ENCODE data around the gene HOXB6.

HOXB6 gene

GRCh38 chr17:48634493-48635208 is 29.9 kb upstream of the HOXB6 start:
- DNase-seq (ENCODE audit: low spot score) = no peak

- DNase-seq (ENCODE audit: low spot score) = no peak
These were observed 28.5 kb upstream of the HOXB6 start for GRCh38 chr17:48633266-48633677.

GRCh38 chr17:48632579-48633265 is 27.9 kb upstream of the HOXB6 start:
- no peak for DNase-seq (ENCODE audit: low spot score)

GRCh38 chr17:48631693-48632578 is 27.1 kb upstream of the HOXB6 start:
- DNase-seq (ENCODE audit: low spot score) = no peak

- no peak for DNase-seq (ENCODE audit: low spot score)
These were observed 26.3 kb upstream of the HOXB6 start for GRCh38 chr17:48630925-48631692.

- no peak for DNase-seq (ENCODE audit: low spot score)
These were observed 25.5 kb upstream of the HOXB6 start for GRCh38 chr17:48630009-48630924.

- no peak for DNase-seq (ENCODE audit: low spot score)
These were observed 24.6 kb upstream of the HOXB6 start for GRCh38 chr17:48629411-48629759.

- DNase-seq (ENCODE audit: low spot score) = no peak
These were observed 24.0 kb upstream of the HOXB6 start for GRCh38 chr17:48628649-48629410.

- DNase-seq (ENCODE audit: low spot score) = no peak
These were observed 23.1 kb upstream of the HOXB6 start for GRCh38 chr17:48627623-48628521.

- DNase-seq (ENCODE audit: low spot score) = no peak
These were observed 22.4 kb upstream of the HOXB6 start for GRCh38 chr17:48627118-48627597.

- no peak for DNase-seq (ENCODE audit: low spot score)
These were observed 21.7 kb upstream of the HOXB6 start, which contains the start of gene HOXB9 for GRCh38 chr17:48626245-48627117. HOXB9 (minus strand) TSS chr17:48626358; CDS start chr17:48626269, 89 bp downstream.

GRCh38 chr17:48625495-48626244 is 20.9 kb upstream of the HOXB6 start:
- peak; percentile 58 for DNase-seq (ENCODE audit: low spot score)

GRCh38 chr17:48624544-48625494 is 20.0 kb upstream of the HOXB6 start:
- DNase-seq (ENCODE audit: low spot score) = no peak

GRCh38 chr17:48624118-48624517 is 19.3 kb upstream of the HOXB6 start:
- no peak for DNase-seq (ENCODE audit: low spot score)

- DNase-seq (ENCODE audit: low spot score) = no peak
These were observed 18.8 kb upstream of the HOXB6 start for GRCh38 chr17:48623583-48623982.

GRCh38 chr17:48622857-48623256 is 18.1 kb upstream of the HOXB6 start:
- DNase-seq (ENCODE audit: low spot score) = no peak

Data from germinal center (tissue), 1 donor.